ENCODE measurements around the gene CDPF1. TPM values are rescaled to one million over a fixed set of nuclear protein-coding genes. Genes with fewer than 3 reads are reported as not detected.

CDPF1 gene
- total RNA-seq, 2 experiments from 2014 or later = 15.4 to 17.4 TPM

- Histone ChIP-seq H3K36me3 (ENCODE audit: insufficient read depth, low read length) (no peaks in the 10 kb centered on the region), H3K27ac (ENCODE audit: low read depth, low read length, poor library complexity, severe bottlenecking) (peak overlapping the region; percentile 26), H2AFZ (ENCODE audit: low read length) (peak overlapping the region; percentile 32; the same call in 1 of the 2 replicates), H3K4me1 (ENCODE audit: insufficient read depth, low read length, poor library complexity, severe bottlenecking) (peaks cover 28% of the 10 kb centered on the region), H3K4me2 (ENCODE audit: low read length) (peak overlapping the region; percentile 56), H3K79me2 (ENCODE audit: insufficient read depth, low read depth, low read length) (no peaks in the 10 kb centered on the region), H4K20me1 (ENCODE audit: insufficient read depth, low read length) (no peaks in the 10 kb centered on the region), H3K4me3 (ENCODE audit: low read depth, low read length, poor library complexity, severe bottlenecking) (peak overlapping the region; percentile 50), H3K9me3 (ENCODE audit: low read length) (no peaks in the 10 kb centered on the region), H3K9me2 (ENCODE audit: insufficient read depth, low read length) (no peaks in the 10 kb centered on the region)
- intact Hi-C loops (cut with micrococcal nuclease; ENCODE audit: unreplicated experiment) = no loop called here
- ChIA-PET CTCF (ENCODE audit: unreplicated experiment) (interaction anchor here (1.0 kb wide), 1 partner anchor 12 kb away, joined by 4 read pairs; no protein-coding TSS in a partner anchor), POLR2A (interaction anchor here (0.8 kb wide), 1 partner anchor 11 kb away, joined by 3 read pairs; no protein-coding TSS in a partner anchor)
- TSS peak; percentile 81 for BruUV-seq (replicated peaks)
- TF ChIP-seq EZH2phosphoT487 (IDR thresholded peaks at IDR 0.05; ENCODE audit: borderline replicate concordance, low read depth, low read length) (no peak), CTCF (conservative IDR thresholded peaks at IDR 0.05; ENCODE audit: low read length) (no peak)
- peak; percentile 84 for DNase-seq (ENCODE audit: low spot score)
Measured at GRCh38 chr22:46287873-46288751, 38.0 kb upstream of the CDPF1 start.

- Histone ChIP-seq H3K9me3 (ENCODE audit: low read length) (no peaks in the 10 kb centered on the region), H3K36me3 (ENCODE audit: insufficient read depth, low read length) (no peaks in the 10 kb centered on the region), H3K9me2 (ENCODE audit: insufficient read depth, low read length) (no peaks in the 10 kb centered on the region), H3K79me2 (ENCODE audit: insufficient read depth, low read depth, low read length) (no peaks in the 10 kb centered on the region), H3K27ac (ENCODE audit: low read depth, low read length, poor library complexity, severe bottlenecking) (no peak overlapping the region), H3K4me1 (ENCODE audit: insufficient read depth, low read length, poor library complexity, severe bottlenecking) (peaks cover 19% of the 10 kb centered on the region), H3K4me3 (ENCODE audit: low read depth, low read length, poor library complexity, severe bottlenecking) (peak overlapping the region; percentile 50), H4K20me1 (ENCODE audit: insufficient read depth, low read length) (no peaks in the 10 kb centered on the region), H2AFZ (ENCODE audit: low read length) (peak overlapping the region; percentile 32; the same call in 1 of the 2 replicates), H3K4me2 (ENCODE audit: low read length) (peak overlapping the region; percentile 56)
- ChIA-PET POLR2A (interaction anchor here (0.6 to 1.3 kb wide), 2 partner anchors 9 to 38 kb away, joined by 3 to 4 read pairs; no protein-coding TSS in a partner anchor), CTCF (ENCODE audit: unreplicated experiment) (no interaction called here)
- DNase-seq (ENCODE audit: low spot score) = no peak
- no TSS peak for BruUV-seq (replicated peaks)
- intact Hi-C loops (cut with micrococcal nuclease; ENCODE audit: unreplicated experiment) = no loop called here
- TF ChIP-seq EZH2phosphoT487 (IDR thresholded peaks at IDR 0.05; ENCODE audit: borderline replicate concordance, low read depth, low read length) (no peak), CTCF (conservative IDR thresholded peaks at IDR 0.05; ENCODE audit: low read length) (no peak)
Measured at GRCh38 chr22:46286941-46287872, 37.1 kb upstream of the CDPF1 start.

Measured in OCI-LY7 (cell line).